HG03432 (cell line): ENCODE data around the gene RAPGEF3.

Experiments
- ATAC-seq: cut with Tn5 transposase; IDR thresholded peaks from one replicate; pipeline ENCODE4 v1.9.1; 2021; ENCODE audit warnings: mild to moderate bottlenecking, moderate library complexity; ENCODE audit not compliant: unreplicated experiment

RAPGEF3 gene

GRCh38 chr12:47777151-47777550 is 18.5 kb upstream of the RAPGEF3 start:
- no peak for ATAC-seq

- ATAC-seq, result no peak
These were observed 17.9 kb upstream of the RAPGEF3 start for GRCh38 chr12:47776471-47777143.

- no peak for ATAC-seq
These were observed 16.6 kb upstream of the RAPGEF3 start for GRCh38 chr12:47775100-47775911.

GRCh38 chr12:47774663-47775062 is 16.0 kb upstream of the RAPGEF3 start:
- ATAC-seq, result no peak

- ATAC-seq, result no peak
These were observed 15.3 kb upstream of the RAPGEF3 start for GRCh38 chr12:47773858-47774580.

GRCh38 chr12:47773062-47773857 is 14.6 kb upstream of the RAPGEF3 start, which contains the start of gene SLC48A1:
TSS of gene SLC48A1 (plus strand) at chr12:47773238. CDS start at chr12:47773305, 67 bp downstream.
- peak; percentile 89 for ATAC-seq

- no peak for ATAC-seq
These were observed 14.0 kb upstream of the RAPGEF3 start for GRCh38 chr12:47772738-47773061.

- no peak for ATAC-seq
These were observed 13.5 kb upstream of the RAPGEF3 start for GRCh38 chr12:47772094-47772660.

- no peak for ATAC-seq
These were observed 12.6 kb upstream of the RAPGEF3 start for GRCh38 chr12:47771304-47771703.

GRCh38 chr12:47770086-47770726 is 11.5 kb upstream of the RAPGEF3 start:
- no peak for ATAC-seq

GRCh38 chr12:47769234-47770085 is 10.8 kb upstream of the RAPGEF3 start:
- no peak for ATAC-seq

GRCh38 chr12:47768323-47768811 is 9.7 kb upstream of the RAPGEF3 start:
- no peak for ATAC-seq

- peak; percentile 58 for ATAC-seq
These were observed 8.6 kb upstream of the RAPGEF3 start for GRCh38 chr12:47767216-47767724.

GRCh38 chr12:47766502-47767215 is 8.0 kb upstream of the RAPGEF3 start:
- no peak for ATAC-seq

- no peak for ATAC-seq
These were observed 5.0 kb upstream of the RAPGEF3 start for GRCh38 chr12:47763481-47764346.

GRCh38 chr12:47762850-47763465 is 4.3 kb upstream of the RAPGEF3 start:
- no peak for ATAC-seq

- no peak for ATAC-seq
These were observed 171 bp downstream of the RAPGEF3 start for GRCh38 chr12:47758584-47758833.
